CD14-positive monocyte (primary cell): ENCODE data around the gene NARS2. TPM values are rescaled to one million over a fixed set of nuclear protein-coding genes. Genes with fewer than 3 reads are reported as not detected.

Experiments used
- DNase-seq, 3 donors: peaks; one replicate each; pipeline ENCODE4 v3.0.0-alpha.2; 2011 to 2022
- H2AFZ ChIP-seq: 2 replicates; pipeline ENCODE4 v1.6.0; 2012; ENCODE audit warnings: mild to moderate bottlenecking, low read depth, low read length, inconsistent platforms; ENCODE audit not compliant: insufficient read depth, poor library complexity, severe bottlenecking
- H3K27ac ChIP-seq, 2 donors: 1 replicate in 1 of 2; 2 replicates in 1 of 2; pipeline ENCODE4 v1.5.1; 2012 to 2013; ENCODE audit warnings: low read length in 2 of 2, control low read depth in 1 of 2, inconsistent platforms in 1 of 2, low read depth in 1 of 2, mild to moderate bottlenecking in 1 of 2
- H3K27me3 ChIP-seq, 2 donors: one replicate each; pipeline versions ENCODE4 v1.6.0 to v1.6.1; 2011 to 2013; ENCODE audit warnings: low read length in 2 of 2; ENCODE audit not compliant: control insufficient read depth in 2 of 2, insufficient read depth in 2 of 2
- H3K36me3 ChIP-seq, 2 donors: replicated peaks in 1 of 2; 1 replicate in 1 of 2; 2 replicates in 1 of 2; pipeline versions ENCODE4 v1.5.1 to v1.6.1; 2012 to 2013; ENCODE audit warnings: low read length in 2 of 2, control low read depth in 1 of 2, inconsistent platforms in 1 of 2, mild to moderate bottlenecking in 1 of 2; ENCODE audit not compliant: insufficient read depth in 2 of 2, control insufficient read depth in 1 of 2
- H3K4me1 ChIP-seq, 2 donors: 1 replicate in 1 of 2; 2 replicates in 1 of 2; pipeline versions ENCODE4 v1.5.1 to v1.6.1; 2012 to 2013; ENCODE audit warnings: low read length in 2 of 2, control low read depth in 1 of 2, inconsistent platforms in 1 of 2, mild to moderate bottlenecking in 1 of 2, moderate library complexity in 1 of 2; ENCODE audit not compliant: insufficient read depth in 2 of 2, control insufficient read depth in 1 of 2
- H3K4me2 ChIP-seq: replicated peaks from 2 replicates; pipeline ENCODE3; 2012; ENCODE audit warnings: low read length, moderate library complexity, mild to moderate bottlenecking; ENCODE audit not compliant: poor library complexity, severe bottlenecking; ENCODE audit errors: extremely low read depth
- H3K4me3 ChIP-seq, 3 experiments: fragments of 200-600 bp in 1 of 3; sonication (generic) in 1 of 3; replicated peaks in 1 of 3; 1 replicate in 2 of 3; 2 replicates in 1 of 3; pipeline ENCODE4 v1.5.1; 2011 to 2013; ENCODE audit warnings: low read length in 3 of 3, mild to moderate bottlenecking in 3 of 3, control low read depth in 2 of 3, low read depth in 2 of 3, inconsistent platforms in 1 of 3, moderate library complexity in 1 of 3
- H3K79me2 ChIP-seq: 2 replicates; pipeline ENCODE4 v1.6.0; 2012; ENCODE audit warnings: mild to moderate bottlenecking, control low read depth, inconsistent platforms, low read length, moderate library complexity; ENCODE audit not compliant: insufficient read depth
- H3K9ac ChIP-seq: 2 replicates; pipeline ENCODE4 v1.6.0; 2017; ENCODE audit warnings: low read length, mild to moderate bottlenecking; ENCODE audit not compliant: insufficient read depth, poor library complexity, severe bottlenecking
- H3K9me3 ChIP-seq, 2 donors: replicated peaks in 1 of 2; 1 replicate in 1 of 2; 2 replicates in 1 of 2; pipeline versions ENCODE4 v1.5.1 to v1.6.1; 2012 to 2013; ENCODE audit warnings: low read length in 2 of 2, control low read depth in 1 of 2; ENCODE audit not compliant: control insufficient read depth in 1 of 2, insufficient read depth in 1 of 2
- H4K20me1 ChIP-seq: 2 replicates; pipeline ENCODE4 v1.6.0; 2012; ENCODE audit warnings: mild to moderate bottlenecking, low read length, control low read depth, moderate library complexity; ENCODE audit not compliant: insufficient read depth
- H3K27ac Mint-ChIP-seq, 7 donors: one replicate each; pipeline ENCODE4 v1.8.0; 2020; ENCODE audit warnings: mild to moderate bottlenecking in 7 of 7, mixed read lengths in 7 of 7, moderate library complexity in 6 of 7, inconsistent platforms in 2 of 7
- H3K27me3 Mint-ChIP-seq, 3 donors: one replicate each; pipeline ENCODE4 v1.8.0; 2021 to 2022; ENCODE audit warnings: low read depth in 3 of 3, mild to moderate bottlenecking in 3 of 3, mixed read lengths in 3 of 3, moderate library complexity in 3 of 3, inconsistent platforms in 1 of 3
- H3K36me3 Mint-ChIP-seq, 2 donors: one replicate each; pipeline ENCODE4 v1.8.0; 2020; ENCODE audit warnings: mixed read lengths in 2 of 2, inconsistent platforms in 1 of 2, mild to moderate bottlenecking in 1 of 2
- H3K4me1 Mint-ChIP-seq: one replicate; pipeline ENCODE4 v1.8.0; 2020; ENCODE audit warnings: mild to moderate bottlenecking, mixed read lengths
- H3K4me3 Mint-ChIP-seq, 2 donors: one replicate each; pipeline ENCODE4 v1.8.0; 2020; ENCODE audit warnings: mild to moderate bottlenecking in 2 of 2, mixed read lengths in 2 of 2, moderate library complexity in 1 of 2
- H3K9me3 Mint-ChIP-seq, 7 donors: one replicate each; pipeline ENCODE4 v1.8.0; 2020 to 2022; ENCODE audit warnings: mixed read lengths in 7 of 7, mild to moderate bottlenecking in 6 of 7, moderate library complexity in 6 of 7, inconsistent platforms in 2 of 7
- WGBS: methylation state at CpG from one replicate; pipeline ENCODE4 v1.1.5; 2013; ENCODE audit warnings: missing lambda C conversion rate; ENCODE audit not compliant: insufficient coverage; 5-methylcytosine and 5-hydroxymethylcytosine counted together
- intact Hi-C, 2 donors: fragments of 100-400 bp; cut with micrococcal nuclease; formaldehyde crosslinking; loops; one replicate each; pipeline versions ENCODE4 v1.15.0 to v1.15.1; 2023
- polyA plus RNA-seq, 3 donors: library from polyadenylated mRNA; depleted of rRNA in 1 of 3; unstranded in 2 of 3; stranded (reverse) in 1 of 3; fragments of 300-500 nt in 2 of 3; fragments of >200 nt in 1 of 3; fragmentation: Illumina TruSeq in 2 of 3; gene quantifications; 1 replicate in 2 of 3; 2 replicates in 1 of 3; pipeline ENCODE4 v1.2.3, GENCODE V29; 2012 to 2021
- TF ChIP-seq, protein P1 (sequence below): fragments of 200-600 bp; IDR thresholded peaks from one replicate; pipeline ENCODE4 v1.8.0; 2022; ENCODE audit warnings: antibody characterized with exemption, mild to moderate bottlenecking

The NARS2 gene
- polyA plus RNA-seq, 3 donors = 4.3 to 6.6 (median 4.9) TPM

DNA sequence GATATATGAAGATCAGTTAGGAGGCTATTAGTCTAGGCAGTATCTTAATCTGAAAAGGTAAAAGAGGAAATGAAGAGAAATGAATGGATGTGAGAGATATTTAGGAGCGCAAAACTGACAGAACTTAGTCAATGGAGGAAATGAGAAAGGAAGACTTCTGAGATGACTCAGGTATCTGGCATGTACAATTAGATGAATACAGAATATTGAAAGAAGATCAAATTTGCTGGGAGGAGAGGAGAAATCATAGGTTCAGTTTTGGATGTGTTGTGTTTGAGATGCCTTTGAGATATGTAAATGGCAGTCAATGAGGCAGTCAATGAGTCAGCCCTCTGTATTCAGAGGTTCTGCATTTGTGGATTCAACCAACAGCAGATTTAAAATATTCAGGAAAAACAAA is 114.2 kb downstream of the NARS2 start:
- Mint-ChIP-seq H3K9me3 (peaks cover 0 to 4% (median 2%) of the 10 kb centered on the region in 7 donors), H3K27ac (peak overlapping the region in 2 of 7 donors; percentile 10 to 27), H3K4me1 (peaks cover 5% of the 10 kb centered on the region), H3K4me3 (no peak overlapping the region), H3K36me3 (peaks cover 51 to 59% of the 10 kb centered on the region in 2 donors), H3K27me3 (no peaks in the 10 kb centered on the region)
- H3K9ac ChIP-seq = no peak overlapping the region
- H4K20me1 ChIP-seq = no peaks in the 10 kb centered on the region
- peaks cover 5 to 45% of the 10 kb centered on the region in 2 donors for H3K36me3 ChIP-seq
- 90% methylated on average over 1 of the region's 1 CpG for WGBS
- DNase-seq = no peak
- no peaks in the 10 kb centered on the region for H3K27me3 ChIP-seq
- peaks cover 0 to 2% of the 10 kb centered on the region in 2 donors for H3K4me1 ChIP-seq
- no peak overlapping the region for H3K4me2 ChIP-seq
- H3K9me3 ChIP-seq = no peaks in the 10 kb centered on the region
- H2AFZ ChIP-seq = no peak overlapping the region
- no peaks in the 10 kb centered on the region for H3K79me2 ChIP-seq
- TF ChIP-seq, protein P1, sequence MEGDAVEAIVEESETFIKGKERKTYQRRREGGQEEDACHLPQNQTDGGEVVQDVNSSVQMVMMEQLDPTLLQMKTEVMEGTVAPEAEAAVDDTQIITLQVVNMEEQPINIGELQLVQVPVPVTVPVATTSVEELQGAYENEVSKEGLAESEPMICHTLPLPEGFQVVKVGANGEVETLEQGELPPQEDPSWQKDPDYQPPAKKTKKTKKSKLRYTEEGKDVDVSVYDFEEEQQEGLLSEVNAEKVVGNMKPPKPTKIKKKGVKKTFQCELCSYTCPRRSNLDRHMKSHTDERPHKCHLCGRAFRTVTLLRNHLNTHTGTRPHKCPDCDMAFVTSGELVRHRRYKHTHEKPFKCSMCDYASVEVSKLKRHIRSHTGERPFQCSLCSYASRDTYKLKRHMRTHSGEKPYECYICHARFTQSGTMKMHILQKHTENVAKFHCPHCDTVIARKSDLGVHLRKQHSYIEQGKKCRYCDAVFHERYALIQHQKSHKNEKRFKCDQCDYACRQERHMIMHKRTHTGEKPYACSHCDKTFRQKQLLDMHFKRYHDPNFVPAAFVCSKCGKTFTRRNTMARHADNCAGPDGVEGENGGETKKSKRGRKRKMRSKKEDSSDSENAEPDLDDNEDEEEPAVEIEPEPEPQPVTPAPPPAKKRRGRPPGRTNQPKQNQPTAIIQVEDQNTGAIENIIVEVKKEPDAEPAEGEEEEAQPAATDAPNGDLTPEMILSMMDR = no peak
- H3K27ac ChIP-seq = no peak overlapping the region
- H3K4me3 ChIP-seq = no peak overlapping the region
- intact Hi-C loops = no loop called here

DNA sequence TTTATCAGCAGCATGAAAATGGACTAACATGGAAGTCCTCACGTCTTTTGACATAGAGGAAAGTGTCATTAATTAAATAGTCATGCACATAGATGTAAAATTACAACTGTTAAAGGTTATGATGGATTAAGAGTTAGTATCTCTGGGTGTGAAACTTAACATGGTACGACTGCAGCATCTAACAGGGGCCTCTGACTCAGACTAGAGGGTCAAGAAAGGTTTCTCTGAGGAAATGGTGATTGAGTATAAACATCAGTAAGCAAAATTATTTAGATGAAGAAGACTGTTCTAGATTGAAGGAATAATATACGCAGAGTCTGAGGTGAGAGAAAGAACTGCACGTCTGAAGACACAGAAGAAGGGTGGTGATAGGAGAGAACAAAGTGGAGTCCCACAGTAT is 114.9 kb downstream of the NARS2 start:
- 100% methylated on average over 2 of the region's 4 CpGs for WGBS
- Mint-ChIP-seq H3K4me3 (no peak overlapping the region), H3K27me3 (no peaks in the 10 kb centered on the region), H3K9me3 (peaks cover 0 to 4% (median 2%) of the 10 kb centered on the region in 7 donors), H3K27ac (no peak overlapping the region), H3K36me3 (peaks cover 51 to 60% of the 10 kb centered on the region in 2 donors), H3K4me1 (peaks cover 2% of the 10 kb centered on the region)
- H2AFZ ChIP-seq = no peak overlapping the region
- H3K9me3 ChIP-seq = no peaks in the 10 kb centered on the region
- intact Hi-C loops = no loop called here
- DNase-seq = no peak
- TF ChIP-seq, protein P1 = no peak
- no peak overlapping the region for H3K4me3 ChIP-seq
- H3K27me3 ChIP-seq = no peaks in the 10 kb centered on the region
- no peak overlapping the region for H3K9ac ChIP-seq
- H3K4me1 ChIP-seq = no peaks in the 10 kb centered on the region
- no peaks in the 10 kb centered on the region for H4K20me1 ChIP-seq
- H3K36me3 ChIP-seq = peaks cover 5 to 46% of the 10 kb centered on the region in 2 donors
- H3K4me2 ChIP-seq = no peak overlapping the region
- H3K79me2 ChIP-seq = no peaks in the 10 kb centered on the region
- H3K27ac ChIP-seq = no peak overlapping the region
